ENCODE results near the gene WDR27. TPM values are rescaled to one million over a fixed set of nuclear protein-coding genes. Genes with fewer than 3 reads are reported as not detected.

The WDR27 gene
- total RNA-seq (10 to 100 TPM; 74.1 to 80.9 TPM), polyA plus RNA-seq (1 to 10 TPM; 3.7 to 7.3 (median 6.4) TPM), total RNA-seq (11.7 to 48.0 (median 32.6) reads per million in 6 experiments)

- H3K27me3 Mint-ChIP-seq = no peaks in the 10 kb centered on the region
- peak within 1 kb of the TSS; percentile 87 to 94 (median 91) for H3K4me3 Mint-ChIP-seq
- POLR2A ChIA-PET = interaction anchor here (0.6 to 5.7 kb wide), 15 partner anchors 8 to 882 kb away, joined by 3 to 129 read pairs (median 4); partner anchors contain the start of genes DYNLT2, ERMARD, FAM120B and PHF10
- H3K27ac Mint-ChIP-seq = peak within 1 kb of the TSS; percentile 89 to 97 (median 94)
- peaks cover 19 to 75% (median 59%) of the 10 kb centered on the region in 4 donors for H3K4me1 Mint-ChIP-seq
- H3K9me3 Mint-ChIP-seq = no peaks in the 10 kb centered on the region
- peaks cover 0 to 28% (median 1%) of the 10 kb centered on the region in 3 donors for H3K36me3 Mint-ChIP-seq
- DNase-seq (peak; percentile 93 to 98 (median 96)), ATAC-seq (peak; percentile 88)
These were observed at the start of gene WDR27, which contains the start of gene C6orf120 for GRCh38 chr6:169701954-169702839. TSS of gene WDR27 (minus strand) at chr6:169702029. CDS start at chr6:169689005, 13,024 bp downstream. TSS of gene C6orf120 (plus strand) at chr6:169702126. CDS start at chr6:169702460, 334 bp downstream.

GRCh38 chr6:169746556-169746955 lies 44.7 kb upstream of the WDR27 start:
- no peak for DNase-seq
- POLR2A ChIA-PET = no interaction called here

GRCh38 chr6:169745405-169745804 lies 43.6 kb upstream of the WDR27 start:
- H3K4me1 Mint-ChIP-seq = peaks cover 5 to 14% (median 10%) of the 10 kb centered on the region in 4 donors
- H3K27ac Mint-ChIP-seq = no peak overlapping the region
- H3K27me3 Mint-ChIP-seq = peaks cover 0 to 2% (median 0%) of the 10 kb centered on the region in 5 donors
- H3K4me3 Mint-ChIP-seq = no peak overlapping the region
- no peak for DNase-seq
- H3K9me3 Mint-ChIP-seq = peaks cover 0 to 17% (median 5%) of the 10 kb centered on the region in 9 donors
- ATAC-seq = no peak
- H3K36me3 Mint-ChIP-seq = peaks cover 4 to 11% (median 8%) of the 10 kb centered on the region in 3 donors
- POLR2A ChIA-PET = no interaction called here

More at GRCh38 chr6:169746556-169746955, 44.7 kb upstream of the WDR27 start:
- no peak overlapping the region for H3K27ac Mint-ChIP-seq
- ATAC-seq = no peak
- H3K9me3 Mint-ChIP-seq = peaks cover 0 to 17% (median 5%) of the 10 kb centered on the region in 9 donors
- H3K36me3 Mint-ChIP-seq = peaks cover 4 to 11% (median 8%) of the 10 kb centered on the region in 3 donors
- peaks cover 0 to 2% (median 0%) of the 10 kb centered on the region in 5 donors for H3K27me3 Mint-ChIP-seq
- no peak overlapping the region for H3K4me3 Mint-ChIP-seq
- H3K4me1 Mint-ChIP-seq = peaks cover 8 to 21% (median 20%) of the 10 kb centered on the region in 4 donors

GRCh38 chr6:169741344-169741743 lies 39.5 kb upstream of the WDR27 start:
- peaks cover 4 to 13% (median 7%) of the 10 kb centered on the region in 5 donors for H3K27me3 Mint-ChIP-seq
- POLR2A ChIA-PET = interaction anchor here (0.7 kb wide), 1 partner anchor 10 kb away, joined by 4 read pairs; the partner anchor contains the start of genes DYNLT2 and ERMARD
- H3K4me1 Mint-ChIP-seq = no peaks in the 10 kb centered on the region
- peaks cover 0 to 11% (median 4%) of the 10 kb centered on the region in 9 donors for H3K9me3 Mint-ChIP-seq
- no peak overlapping the region for H3K27ac Mint-ChIP-seq
- H3K36me3 Mint-ChIP-seq = peaks cover 0 to 2% (median under 1%) of the 10 kb centered on the region in 3 donors
- no peak for ATAC-seq
- no peak overlapping the region for H3K4me3 Mint-ChIP-seq
- no peak for DNase-seq

- DNase-seq (no peak), ATAC-seq (no peak)
- no peaks in the 10 kb centered on the region for H3K4me1 Mint-ChIP-seq
- no peak overlapping the region for H3K27ac Mint-ChIP-seq
- H3K9me3 Mint-ChIP-seq = no peaks in the 10 kb centered on the region
- POLR2A ChIA-PET = no interaction called here
- H3K4me3 Mint-ChIP-seq = no peak overlapping the region
- H3K27me3 Mint-ChIP-seq = peaks cover 9 to 25% (median 17%) of the 10 kb centered on the region in 5 donors
- H3K36me3 Mint-ChIP-seq = no peaks in the 10 kb centered on the region
These were observed 37.2 kb upstream of the WDR27 start for GRCh38 chr6:169738976-169739529.

GRCh38 chr6:169738204-169738975 lies 36.6 kb upstream of the WDR27 start:
- DNase-seq (no peak), ATAC-seq (no peak)
- H3K4me1 Mint-ChIP-seq = no peaks in the 10 kb centered on the region
- no peak overlapping the region for H3K27ac Mint-ChIP-seq
- no peaks in the 10 kb centered on the region for H3K9me3 Mint-ChIP-seq
- peaks cover 11 to 25% (median 17%) of the 10 kb centered on the region in 5 donors for H3K27me3 Mint-ChIP-seq
- POLR2A ChIA-PET = no interaction called here
- H3K4me3 Mint-ChIP-seq = no peak overlapping the region
- no peaks in the 10 kb centered on the region for H3K36me3 Mint-ChIP-seq

- Mint-ChIP-seq H3K4me3 (no peak overlapping the region), H3K9me3 (no peaks in the 10 kb centered on the region), H3K27me3 (peaks cover 0 to 5% (median 0%) of the 10 kb centered on the region in 5 donors)
These were observed 28.1 kb upstream of the WDR27 start for GRCh38 chr6:169729961-169730360.

GRCh38 chr6:169726963-169727362 lies 25.1 kb upstream of the WDR27 start:
- H3K36me3 Mint-ChIP-seq = no peaks in the 10 kb centered on the region
- H3K9me3 Mint-ChIP-seq = no peaks in the 10 kb centered on the region
- POLR2A ChIA-PET = interaction anchor here (0.6 to 8.9 kb wide), 2 partner anchors 24 to 25 kb away, joined by 3 to 112 read pairs; partner anchors contain the start of genes C6orf120, DYNLT2, ERMARD and WDR27
- H3K4me3 Mint-ChIP-seq = no peak overlapping the region
- H3K27ac Mint-ChIP-seq = peak overlapping the region in 1 of 10 donors; percentile 3
- no peak for DNase-seq
- no peak for ATAC-seq
- no peaks in the 10 kb centered on the region for H3K27me3 Mint-ChIP-seq
- H3K4me1 Mint-ChIP-seq = peaks cover 5 to 30% (median 15%) of the 10 kb centered on the region in 4 donors

More at GRCh38 chr6:169729961-169730360, 28.1 kb upstream of the WDR27 start:
- DNase-seq = no peak
- POLR2A ChIA-PET = interaction anchor here (1.2 kb wide), 1 partner anchor 28 kb away, joined by 3 read pairs; the partner anchor contains the start of gene C6orf120
- Mint-ChIP-seq H3K4me1 (peaks cover 2 to 19% (median 8%) of the 10 kb centered on the region in 4 donors), H3K36me3 (no peaks in the 10 kb centered on the region), H3K27ac (no peak overlapping the region)
- no peak for ATAC-seq

GRCh38 chr6:169726049-169726400 lies 24.2 kb upstream of the WDR27 start:
- no peaks in the 10 kb centered on the region for H3K27me3 Mint-ChIP-seq
- no peaks in the 10 kb centered on the region for H3K9me3 Mint-ChIP-seq
- peak overlapping the region; percentile 29 to 93 (median 80) for H3K27ac Mint-ChIP-seq
- peaks cover 5 to 35% (median 22%) of the 10 kb centered on the region in 4 donors for H3K4me1 Mint-ChIP-seq
- H3K36me3 Mint-ChIP-seq = no peaks in the 10 kb centered on the region
- peak overlapping the region in 9 of 10 donors; percentile 62 to 92 (median 90) for H3K4me3 Mint-ChIP-seq
- POLR2A ChIA-PET = interaction anchor here (1.2 to 8.9 kb wide), 4 partner anchors 17 to 827 kb away, joined by 4 to 129 read pairs (median 73); partner anchors contain the start of genes C6orf120, DYNLT2, ERMARD and PSMB1
- no peak for DNase-seq
- ATAC-seq = no peak

- ATAC-seq = no peak
- H3K4me1 Mint-ChIP-seq = peaks cover 6 to 39% (median 26%) of the 10 kb centered on the region in 4 donors
- no peaks in the 10 kb centered on the region for H3K27me3 Mint-ChIP-seq
- H3K36me3 Mint-ChIP-seq = peaks cover 0 to 1% (median 0%) of the 10 kb centered on the region in 3 donors
- H3K4me3 Mint-ChIP-seq = peak overlapping the region; percentile 64 to 92 (median 90)
- peak in 6 of 10 donors; percentile 2 to 64 (median 20) for DNase-seq
- H3K27ac Mint-ChIP-seq = peak overlapping the region; percentile 29 to 96 (median 92)
- POLR2A ChIA-PET = interaction anchor here (1.2 to 8.9 kb wide), 5 partner anchors 15 to 827 kb away, joined by 3 to 129 read pairs (median 34); partner anchors contain the start of genes C6orf120, DYNLT2, ERMARD and PSMB1
- H3K9me3 Mint-ChIP-seq = no peaks in the 10 kb centered on the region
These were observed 23.6 kb upstream of the WDR27 start for GRCh38 chr6:169725125-169726048.

Data from naive thymus-derived CD8-positive, alpha-beta T cell (primary cell).